SK-N-SH treated with all-trans-retinoic acid at 6 μM for 48 hours (cell line): ENCODE data around the gene DUS2.

Source experiments
- ATAC-seq: fragments of 200-7000 bp; cut with Tn5 transposase; 3 replicates; pipeline ENCODE4 v1.9.1; 2020; ENCODE audit warnings: mild to moderate bottlenecking, moderate library complexity
- ARNTL ChIP-seq: fragments of 450-650 bp; formaldehyde crosslinking; IDR thresholded peaks from 2 replicates; pipeline ENCODE4 v1.5.0; 2020; ENCODE audit warnings: low read depth, mild to moderate bottlenecking, moderate library complexity, borderline replicate concordance
- BACH2 ChIP-seq: fragments of 250-450 bp; sonication (Bioruptor Pico); IDR thresholded peaks from 2 replicates; pipeline ENCODE4 v1.9.0; 2021; ENCODE audit warnings: mild to moderate bottlenecking, borderline replicate concordance
- CREB5 ChIP-seq: fragments of 250-450 bp; sonication (Bioruptor Pico); IDR thresholded peaks from 2 replicates; pipeline ENCODE4 v1.5.1; 2020; ENCODE audit warnings: low read depth, mild to moderate bottlenecking, moderate library complexity
- ESRRG ChIP-seq: fragments of 250-450 bp; sonication (Bioruptor Pico); IDR thresholded peaks from 2 replicates; pipeline ENCODE4 v1.6.1; 2021; ENCODE audit warnings: mild to moderate bottlenecking
- GLIS3 ChIP-seq: fragments of 250-450 bp; sonication (Bioruptor Pico); IDR thresholded peaks from 2 replicates; pipeline ENCODE4 v1.5.0; 2020; ENCODE audit warnings: mild to moderate bottlenecking, moderate library complexity
- ISL1 ChIP-seq: fragments of 250-450 bp; sonication (Bioruptor Pico); IDR thresholded peaks from 2 replicates; pipeline ENCODE4 v2.1.2; 2022; ENCODE audit warnings: mild to moderate bottlenecking, moderate library complexity
- OSR1 ChIP-seq: fragments of 250-450 bp; sonication (Bioruptor Pico); IDR thresholded peaks from 2 replicates; pipeline ENCODE4 v1.8.0; 2022; ENCODE audit warnings: moderate library complexity, mild to moderate bottlenecking, inconsistent platforms
- PATZ1 ChIP-seq: fragments of 250-450 bp; sonication (Bioruptor Pico); IDR thresholded peaks from 2 replicates; pipeline ENCODE4 v1.8.0; 2020; ENCODE audit warnings: mild to moderate bottlenecking, moderate library complexity, borderline replicate concordance
- POU6F1 ChIP-seq: fragments of 250-450 bp; sonication (Bioruptor Pico); IDR thresholded peaks from 2 replicates; pipeline ENCODE4 v1.8.0; 2021; ENCODE audit warnings: low read depth, mild to moderate bottlenecking, moderate library complexity, borderline replicate concordance
- PPARA ChIP-seq: fragments of 250-450 bp; sonication (Bioruptor Pico); IDR thresholded peaks from 2 replicates; pipeline ENCODE4 v1.5.0; 2020; ENCODE audit warnings: mild to moderate bottlenecking, borderline replicate concordance
- RARB ChIP-seq: fragments of 250-450 bp; sonication (Bioruptor Pico); IDR thresholded peaks from 2 replicates; pipeline ENCODE4 v1.8.0; 2021; ENCODE audit warnings: mild to moderate bottlenecking, moderate library complexity
- TCF4 ChIP-seq: fragments of 250-450 bp; sonication (Bioruptor Pico); IDR thresholded peaks from 2 replicates; pipeline ENCODE4 v1.8.0; 2021; ENCODE audit warnings: mild to moderate bottlenecking, moderate library complexity, borderline replicate concordance
- TOX ChIP-seq: fragments of 250-450 bp; sonication (Bioruptor Pico); IDR thresholded peaks from 2 replicates; pipeline ENCODE4 v1.8.0; 2021; ENCODE audit warnings: mild to moderate bottlenecking, moderate library complexity, borderline replicate concordance
- TSHZ2 ChIP-seq: fragments of 250-450 bp; sonication (Bioruptor Pico); IDR thresholded peaks from 2 replicates; pipeline ENCODE4 v1.5.0; 2020; ENCODE audit warnings: mild to moderate bottlenecking, moderate library complexity
- ZC3H10 ChIP-seq: fragments of 250-450 bp; sonication (Bioruptor Pico); IDR thresholded peaks from 2 replicates; pipeline ENCODE4 v1.5.1; 2021; ENCODE audit warnings: mild to moderate bottlenecking, moderate library complexity
- ZFP3 ChIP-seq: fragments of 250-450 bp; sonication (Bioruptor Pico); IDR thresholded peaks from 2 replicates; pipeline ENCODE4 v1.5.0; 2020; ENCODE audit warnings: mild to moderate bottlenecking, moderate library complexity
- ZFP30 ChIP-seq: fragments of 450-650 bp; formaldehyde crosslinking; IDR thresholded peaks from 2 replicates; pipeline ENCODE4 v1.5.0; 2022; ENCODE audit warnings: mild to moderate bottlenecking, moderate library complexity
- ZNF565 ChIP-seq: fragments of 450-650 bp; formaldehyde crosslinking; conservative IDR thresholded peaks from 2 replicates; pipeline ENCODE4 v1.5.0; 2020; ENCODE audit warnings: low read depth, mild to moderate bottlenecking, moderate library complexity
- ZNF70 ChIP-seq: fragments of 450-650 bp; formaldehyde crosslinking; IDR thresholded peaks from 2 replicates; pipeline ENCODE4 v1.5.0; 2020; ENCODE audit warnings: mild to moderate bottlenecking, moderate library complexity
- ZNF8 ChIP-seq: fragments of 450-650 bp; formaldehyde crosslinking; IDR thresholded peaks from 2 replicates; pipeline ENCODE4 v1.5.0; 2020; ENCODE audit warnings: mild to moderate bottlenecking, moderate library complexity

The DUS2 gene

GRCh38 chr16:67990018-67990386 is 33.1 kb upstream of the DUS2 start:
- ATAC-seq: no peak
- TF ChIP-seq RARB (CRISPR knock-in tag) (no peak), TCF4 (CRISPR knock-in tag) (no peak), ARNTL (CRISPR knock-in tag) (no peak), POU6F1 (no peak), ESRRG (no peak), TSHZ2 (no peak), ISL1 (CRISPR knock-in tag) (no peak), ZNF70 (no peak), ZFP3 (CRISPR knock-in tag) (no peak), ZFP30 (CRISPR knock-in tag) (no peak), GLIS3 (CRISPR knock-in tag) (no peak), BACH2 (no peak), ZNF8 (CRISPR knock-in tag) (no peak), ZNF565 (CRISPR knock-in tag) (no peak)

GRCh38 chr16:67992661-67993206 is 30.4 kb upstream of the DUS2 start:
- ATAC-seq: peak; percentile 5; the same call in 2 of the 3 replicates
- TF ChIP-seq ZNF70 (no peak), OSR1 (CRISPR knock-in tag) (no peak), ZFP30 (CRISPR knock-in tag) (no peak), ESRRG (no peak), TOX (CRISPR knock-in tag) (no peak), ARNTL (CRISPR knock-in tag) (no peak), PATZ1 (CRISPR knock-in tag) (no peak), TCF4 (CRISPR knock-in tag) (no peak), ISL1 (CRISPR knock-in tag) (no peak), CREB5 (no peak), BACH2 (no peak), TSHZ2 (no peak), ZFP3 (CRISPR knock-in tag) (no peak), ZC3H10 (no peak), PPARA (CRISPR knock-in tag) (no peak), ZNF565 (CRISPR knock-in tag) (no peak)
